ENCODE measurements around the gene KRT9.

Gene KRT9

DNA sequence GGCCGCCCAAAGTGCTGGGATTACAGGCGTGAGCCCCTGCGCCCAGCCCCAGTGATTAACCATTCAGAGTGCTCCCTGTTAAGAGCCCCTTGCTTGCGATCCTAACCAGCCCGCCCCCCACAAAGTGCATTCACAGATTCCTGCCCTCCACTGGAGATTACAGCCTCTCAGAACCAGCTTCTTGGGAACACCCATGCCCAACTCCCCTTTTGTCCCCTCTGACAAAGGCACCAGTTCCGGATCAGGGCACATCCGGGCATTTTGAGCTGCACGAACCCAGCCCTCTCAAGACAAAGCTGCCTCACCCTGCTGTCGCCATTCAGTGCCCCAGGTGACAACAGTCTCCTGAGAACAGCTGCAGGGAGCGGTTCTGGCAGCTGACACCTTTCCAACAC, 42.9 kb downstream of the KRT9 start:
- Histone ChIP-seq H3K4me2 (ENCODE audit: low read depth, low read length, poor library complexity, severe bottlenecking) (no peak overlapping the region), H3K4me3 (ENCODE audit: low read length, poor library complexity, severe bottlenecking) (no peak overlapping the region), H3F3A (ENCODE audit: low read depth) (no peaks in the 10 kb centered on the region), H3K9ac (ENCODE audit: low read depth, low read length, poor library complexity, severe bottlenecking) (no peak overlapping the region), H3K79me2 (ENCODE audit: insufficient read depth, low read length) (no peaks in the 10 kb centered on the region), H3K9me3 (ENCODE audit: insufficient read depth, low read depth, low read length) (no peaks in the 10 kb centered on the region), H2AFZ (ENCODE audit: low read length) (no peak overlapping the region), H3K27me3 (ENCODE audit: insufficient read depth, low read length, poor library complexity, severe bottlenecking) (no peaks in the 10 kb centered on the region), H4K20me1 (ENCODE audit: insufficient read depth, low read length, poor library complexity, severe bottlenecking) (no peaks in the 10 kb centered on the region), H3K4me1 (ENCODE audit: insufficient read depth, low read length, poor library complexity, severe bottlenecking) (no peaks in the 10 kb centered on the region), H3K36me3 (ENCODE audit: insufficient read depth, low read length) (no peaks in the 10 kb centered on the region), H3K9me2 (replicated peaks; ENCODE audit: low read depth, low read length) (no peaks in the 10 kb centered on the region)
- TF ChIP-seq, protein P1, sequence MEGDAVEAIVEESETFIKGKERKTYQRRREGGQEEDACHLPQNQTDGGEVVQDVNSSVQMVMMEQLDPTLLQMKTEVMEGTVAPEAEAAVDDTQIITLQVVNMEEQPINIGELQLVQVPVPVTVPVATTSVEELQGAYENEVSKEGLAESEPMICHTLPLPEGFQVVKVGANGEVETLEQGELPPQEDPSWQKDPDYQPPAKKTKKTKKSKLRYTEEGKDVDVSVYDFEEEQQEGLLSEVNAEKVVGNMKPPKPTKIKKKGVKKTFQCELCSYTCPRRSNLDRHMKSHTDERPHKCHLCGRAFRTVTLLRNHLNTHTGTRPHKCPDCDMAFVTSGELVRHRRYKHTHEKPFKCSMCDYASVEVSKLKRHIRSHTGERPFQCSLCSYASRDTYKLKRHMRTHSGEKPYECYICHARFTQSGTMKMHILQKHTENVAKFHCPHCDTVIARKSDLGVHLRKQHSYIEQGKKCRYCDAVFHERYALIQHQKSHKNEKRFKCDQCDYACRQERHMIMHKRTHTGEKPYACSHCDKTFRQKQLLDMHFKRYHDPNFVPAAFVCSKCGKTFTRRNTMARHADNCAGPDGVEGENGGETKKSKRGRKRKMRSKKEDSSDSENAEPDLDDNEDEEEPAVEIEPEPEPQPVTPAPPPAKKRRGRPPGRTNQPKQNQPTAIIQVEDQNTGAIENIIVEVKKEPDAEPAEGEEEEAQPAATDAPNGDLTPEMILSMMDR (conservative IDR thresholded peaks at IDR 0.05; ENCODE audit: low read length), result no peak
- no peak for TF ChIP-seq EZH2phosphoT487 (IDR thresholded peaks at IDR 0.05; ENCODE audit: borderline replicate concordance)

DNA sequence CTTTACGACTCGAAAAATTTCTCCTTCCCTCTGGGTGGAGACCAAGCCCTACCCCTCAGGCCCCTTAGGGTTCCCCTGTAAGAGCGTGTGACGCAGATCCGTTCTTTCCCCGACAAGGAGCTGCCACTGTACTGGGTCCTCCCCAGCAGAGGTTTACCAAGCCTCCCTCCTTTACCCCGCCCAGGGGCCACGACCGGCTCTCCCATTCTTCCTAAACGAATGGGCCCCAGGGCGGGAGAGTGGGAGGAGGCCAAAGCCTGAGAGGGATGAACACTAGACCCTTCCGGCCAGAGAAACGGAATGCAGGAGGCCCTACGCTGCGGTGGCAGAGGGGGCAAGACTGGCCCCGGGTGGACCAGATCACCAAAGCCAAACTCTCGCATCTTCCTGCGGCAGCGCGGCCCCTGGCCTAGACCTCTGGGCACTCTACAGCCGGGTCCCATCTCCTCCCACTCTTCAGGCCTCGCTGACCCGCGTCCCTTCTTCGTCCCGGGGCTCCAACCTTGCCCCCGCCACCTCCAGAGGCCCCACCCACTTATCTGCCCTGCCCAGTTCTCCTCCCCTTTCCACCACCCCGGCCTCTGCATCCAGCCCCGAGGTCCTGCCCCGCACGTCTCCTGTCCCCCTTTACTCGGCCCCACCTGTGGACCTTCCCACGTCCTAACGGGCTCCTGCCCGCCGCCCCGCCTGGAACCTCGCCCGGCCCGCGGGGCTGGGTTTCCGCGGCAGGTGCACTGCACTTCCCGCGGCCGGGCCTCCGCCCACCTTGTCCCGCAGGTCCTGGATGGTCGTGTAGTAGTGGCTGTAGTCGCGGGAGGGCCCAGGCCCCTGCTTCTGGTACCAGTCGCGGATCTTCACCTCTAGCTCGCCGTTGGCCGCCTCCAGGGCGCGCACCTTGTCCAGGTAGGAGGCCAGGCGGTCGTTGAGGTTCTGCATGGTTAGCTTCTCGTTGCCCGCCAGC, 44.5 kb downstream of the KRT9 start:
- no peaks in the 10 kb centered on the region for H3K4me1 ChIP-seq (ENCODE audit: insufficient read depth, low read length, poor library complexity, severe bottlenecking)
- no peaks in the 10 kb centered on the region for H3K36me3 ChIP-seq (ENCODE audit: insufficient read depth, low read length)

DNA sequence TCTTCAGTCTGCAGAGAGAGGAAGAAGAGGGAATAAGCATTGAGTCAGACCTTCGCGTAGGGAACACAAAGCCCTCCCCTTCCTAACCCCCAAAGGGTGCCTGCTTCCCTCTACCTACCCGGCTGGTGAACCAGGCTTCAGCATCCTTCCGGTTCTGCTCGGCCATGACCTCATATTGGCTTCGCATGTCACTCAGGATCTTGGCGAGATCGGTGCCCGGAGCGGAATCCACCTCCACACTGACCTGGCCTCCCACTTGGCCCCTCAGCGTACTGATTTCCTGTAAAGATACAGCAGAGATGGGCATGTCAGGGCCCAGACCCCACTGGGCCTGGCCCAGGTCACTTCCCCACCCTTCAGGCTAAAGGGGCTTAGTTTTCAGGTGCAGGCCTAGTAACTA, 47.6 kb downstream of the KRT9 start:
- Histone ChIP-seq H3F3A (ENCODE audit: low read depth) (no peaks in the 10 kb centered on the region), H2AFZ (ENCODE audit: low read length) (no peak overlapping the region), H3K9me2 (replicated peaks; ENCODE audit: low read depth, low read length) (no peaks in the 10 kb centered on the region), H3K36me3 (ENCODE audit: insufficient read depth, low read length) (no peaks in the 10 kb centered on the region), H4K20me1 (ENCODE audit: insufficient read depth, low read length, poor library complexity, severe bottlenecking) (no peaks in the 10 kb centered on the region), H3K4me1 (ENCODE audit: insufficient read depth, low read length, poor library complexity, severe bottlenecking) (no peaks in the 10 kb centered on the region), H3K9me3 (ENCODE audit: insufficient read depth, low read depth, low read length) (no peaks in the 10 kb centered on the region), H3K4me2 (ENCODE audit: low read depth, low read length, poor library complexity, severe bottlenecking) (no peak overlapping the region), H3K79me2 (ENCODE audit: insufficient read depth, low read length) (no peaks in the 10 kb centered on the region), H3K9ac (ENCODE audit: low read depth, low read length, poor library complexity, severe bottlenecking) (no peak overlapping the region), H3K27me3 (ENCODE audit: insufficient read depth, low read length, poor library complexity, severe bottlenecking) (no peaks in the 10 kb centered on the region), H3K4me3 (ENCODE audit: low read length, poor library complexity, severe bottlenecking) (no peak overlapping the region)
- no peak for TF ChIP-seq EZH2phosphoT487 (IDR thresholded peaks at IDR 0.05; ENCODE audit: borderline replicate concordance)
- TF ChIP-seq, protein P1 (conservative IDR thresholded peaks at IDR 0.05; ENCODE audit: low read length), result no peak

More for the DNA sequence above, 44.5 kb downstream of the KRT9 start:
- Histone ChIP-seq H3K79me2 (ENCODE audit: insufficient read depth, low read length) (no peaks in the 10 kb centered on the region), H3K9me3 (ENCODE audit: insufficient read depth, low read depth, low read length) (no peaks in the 10 kb centered on the region), H3K4me3 (ENCODE audit: low read length, poor library complexity, severe bottlenecking) (no peak overlapping the region), H2AFZ (ENCODE audit: low read length) (no peak overlapping the region), H3K27me3 (ENCODE audit: insufficient read depth, low read length, poor library complexity, severe bottlenecking) (no peaks in the 10 kb centered on the region), H4K20me1 (ENCODE audit: insufficient read depth, low read length, poor library complexity, severe bottlenecking) (no peaks in the 10 kb centered on the region), H3F3A (ENCODE audit: low read depth) (no peaks in the 10 kb centered on the region), H3K4me2 (ENCODE audit: low read depth, low read length, poor library complexity, severe bottlenecking) (no peak overlapping the region), H3K9me2 (replicated peaks; ENCODE audit: low read depth, low read length) (no peaks in the 10 kb centered on the region), H3K9ac (ENCODE audit: low read depth, low read length, poor library complexity, severe bottlenecking) (no peak overlapping the region)
- TF ChIP-seq EZH2phosphoT487 (IDR thresholded peaks at IDR 0.05; ENCODE audit: borderline replicate concordance), result no peak
- TF ChIP-seq, protein P1 (conservative IDR thresholded peaks at IDR 0.05; ENCODE audit: low read length), result no peak
